ENCODE data around the gene CRYBB2.
"Not testable (repeated sequence)": the region's sequence is repeated elsewhere in the genome, so short reads cannot be mapped to it uniquely, and the experiment has no call there.

GRCh38 chr22:25238058-25238457, 18.6 kb downstream of the CRYBB2 start:
- TF ChIP-seq POLR2AphosphoS5 (IDR thresholded peaks at IDR 0.05; ENCODE audit: borderline replicate concordance, low read depth, low read length); EZH2 (IDR thresholded peaks at IDR 0.05): not testable (repeated sequence)

All from SK-N-MC (cell line).